ENCODE data around the gene SERGEF.
A peak's percentile ranks its signal among the peaks of the same experiment; 100 is the strongest.

The SERGEF gene

GRCh38 chr11:17992916-17993315 is 19.9 kb downstream of the SERGEF start:
- H3K9ac ChIP-seq (ENCODE audit: low read length): no peak overlapping the region
- H3K9me3 ChIP-seq (ENCODE audit: control insufficient read depth, low read length): no peaks in the 10 kb centered on the region
- no peaks in the 10 kb centered on the region for H3K27me3 ChIP-seq (replicated peaks; ENCODE audit: control insufficient read depth, insufficient read depth, low read length)
- DNase-seq (ENCODE audit: low read depth): no peak
- H3K4me3 ChIP-seq (ENCODE audit: low read length): no peak overlapping the region
- H3K36me3 ChIP-seq (ENCODE audit: control insufficient read depth, insufficient read depth, low read length, severe bottlenecking): peaks cover 13% of the 10 kb centered on the region
- H3K4me1 ChIP-seq (ENCODE audit: control insufficient read depth, insufficient read depth, low read length): no peaks in the 10 kb centered on the region

GRCh38 chr11:17991783-17992433 is 20.9 kb downstream of the SERGEF start:
- Histone ChIP-seq H3K27me3 (replicated peaks; ENCODE audit: control insufficient read depth, insufficient read depth, low read length) (no peaks in the 10 kb centered on the region), H3K4me3 (ENCODE audit: low read length) (no peak overlapping the region), H3K36me3 (ENCODE audit: control insufficient read depth, insufficient read depth, low read length, severe bottlenecking) (peaks cover 22% of the 10 kb centered on the region), H3K4me1 (ENCODE audit: control insufficient read depth, insufficient read depth, low read length) (peaks cover 5% of the 10 kb centered on the region), H3K9ac (ENCODE audit: low read length) (no peak overlapping the region), H3K9me3 (ENCODE audit: control insufficient read depth, low read length) (no peaks in the 10 kb centered on the region)
- peak; percentile 86 for DNase-seq (ENCODE audit: low read depth)

GRCh38 chr11:17989306-17989705 is 23.5 kb downstream of the SERGEF start:
- Histone ChIP-seq H3K27me3 (replicated peaks; ENCODE audit: control insufficient read depth, insufficient read depth, low read length) (no peaks in the 10 kb centered on the region), H3K4me1 (ENCODE audit: control insufficient read depth, insufficient read depth, low read length) (peaks cover 23% of the 10 kb centered on the region), H3K36me3 (ENCODE audit: control insufficient read depth, insufficient read depth, low read length, severe bottlenecking) (peaks cover 14% of the 10 kb centered on the region), H3K9ac (ENCODE audit: low read length) (no peak overlapping the region), H3K4me3 (ENCODE audit: low read length) (no peak overlapping the region), H3K9me3 (ENCODE audit: control insufficient read depth, low read length) (no peaks in the 10 kb centered on the region)
- DNase-seq (ENCODE audit: low read depth): no peak

GRCh38 chr11:17988465-17988864 is 24.4 kb downstream of the SERGEF start:
- Histone ChIP-seq H3K9ac (ENCODE audit: low read length) (no peak overlapping the region), H3K9me3 (ENCODE audit: control insufficient read depth, low read length) (no peaks in the 10 kb centered on the region), H3K4me3 (ENCODE audit: low read length) (no peak overlapping the region)

GRCh38 chr11:17987826-17988225 is 25.0 kb downstream of the SERGEF start:
- H3K4me1 ChIP-seq (ENCODE audit: control insufficient read depth, insufficient read depth, low read length): peaks cover 23% of the 10 kb centered on the region
- peak; percentile 56 for DNase-seq (ENCODE audit: low read depth)
- H3K9me3 ChIP-seq (ENCODE audit: control insufficient read depth, low read length): no peaks in the 10 kb centered on the region
- H3K9ac ChIP-seq (ENCODE audit: low read length): no peak overlapping the region
- no peak overlapping the region for H3K4me3 ChIP-seq (ENCODE audit: low read length)
- H3K27me3 ChIP-seq (replicated peaks; ENCODE audit: control insufficient read depth, insufficient read depth, low read length): no peaks in the 10 kb centered on the region
- peaks cover 14% of the 10 kb centered on the region for H3K36me3 ChIP-seq (ENCODE audit: control insufficient read depth, insufficient read depth, low read length, severe bottlenecking)

More at GRCh38 chr11:17988465-17988864, 24.4 kb downstream of the SERGEF start:
- no peaks in the 10 kb centered on the region for H3K27me3 ChIP-seq (replicated peaks; ENCODE audit: control insufficient read depth, insufficient read depth, low read length)
- H3K36me3 ChIP-seq (ENCODE audit: control insufficient read depth, insufficient read depth, low read length, severe bottlenecking): peaks cover 14% of the 10 kb centered on the region
- no peak for DNase-seq (ENCODE audit: low read depth)
- peaks cover 23% of the 10 kb centered on the region for H3K4me1 ChIP-seq (ENCODE audit: control insufficient read depth, insufficient read depth, low read length)

- Histone ChIP-seq H3K9me3 (ENCODE audit: control insufficient read depth, low read length) (no peaks in the 10 kb centered on the region), H3K4me3 (ENCODE audit: low read length) (no peak overlapping the region), H3K36me3 (ENCODE audit: control insufficient read depth, insufficient read depth, low read length, severe bottlenecking) (peaks cover 14% of the 10 kb centered on the region), H3K27me3 (replicated peaks; ENCODE audit: control insufficient read depth, insufficient read depth, low read length) (no peaks in the 10 kb centered on the region), H3K9ac (ENCODE audit: low read length) (no peak overlapping the region), H3K4me1 (ENCODE audit: control insufficient read depth, insufficient read depth, low read length) (peaks cover 23% of the 10 kb centered on the region)
- DNase-seq (ENCODE audit: low read depth): no peak
Measured at GRCh38 chr11:17986711-17987220, 26.1 kb downstream of the SERGEF start.

- H3K4me3 ChIP-seq (ENCODE audit: low read length): no peak overlapping the region
- peak; percentile 85 for DNase-seq (ENCODE audit: low read depth)
- H3K27me3 ChIP-seq (replicated peaks; ENCODE audit: control insufficient read depth, insufficient read depth, low read length): no peaks in the 10 kb centered on the region
Measured at GRCh38 chr11:17986007-17986710, 26.7 kb downstream of the SERGEF start.

GRCh38 chr11:17985517-17985916 is 27.3 kb downstream of the SERGEF start:
- H3K27me3 ChIP-seq (replicated peaks; ENCODE audit: control insufficient read depth, insufficient read depth, low read length): no peaks in the 10 kb centered on the region
- peaks cover 14% of the 10 kb centered on the region for H3K36me3 ChIP-seq (ENCODE audit: control insufficient read depth, insufficient read depth, low read length, severe bottlenecking)
- peak; percentile 40 for DNase-seq (ENCODE audit: low read depth)
- peak overlapping the region; percentile 44 for H3K9ac ChIP-seq (ENCODE audit: low read length)
- H3K4me3 ChIP-seq (ENCODE audit: low read length): no peak overlapping the region
- H3K4me1 ChIP-seq (ENCODE audit: control insufficient read depth, insufficient read depth, low read length): peaks cover 23% of the 10 kb centered on the region
- no peaks in the 10 kb centered on the region for H3K9me3 ChIP-seq (ENCODE audit: control insufficient read depth, low read length)

More at GRCh38 chr11:17986007-17986710, 26.7 kb downstream of the SERGEF start:
- H3K4me1 ChIP-seq (ENCODE audit: control insufficient read depth, insufficient read depth, low read length): peaks cover 23% of the 10 kb centered on the region
- H3K36me3 ChIP-seq (ENCODE audit: control insufficient read depth, insufficient read depth, low read length, severe bottlenecking): peaks cover 14% of the 10 kb centered on the region
- H3K9me3 ChIP-seq (ENCODE audit: control insufficient read depth, low read length): no peaks in the 10 kb centered on the region
- H3K9ac ChIP-seq (ENCODE audit: low read length): peak overlapping the region; percentile 44

GRCh38 chr11:17983569-17983968 is 29.3 kb downstream of the SERGEF start:
- DNase-seq (ENCODE audit: low read depth): no peak
- H3K27me3 ChIP-seq (replicated peaks; ENCODE audit: control insufficient read depth, insufficient read depth, low read length): no peaks in the 10 kb centered on the region
- no peak overlapping the region for H3K4me3 ChIP-seq (ENCODE audit: low read length)
- peaks cover 14% of the 10 kb centered on the region for H3K36me3 ChIP-seq (ENCODE audit: control insufficient read depth, insufficient read depth, low read length, severe bottlenecking)
- H3K9ac ChIP-seq (ENCODE audit: low read length): no peak overlapping the region
- no peaks in the 10 kb centered on the region for H3K9me3 ChIP-seq (ENCODE audit: control insufficient read depth, low read length)
- H3K4me1 ChIP-seq (ENCODE audit: control insufficient read depth, insufficient read depth, low read length): peaks cover 23% of the 10 kb centered on the region

- DNase-seq (ENCODE audit: low read depth): peak; percentile 68
- Histone ChIP-seq H3K9ac (ENCODE audit: low read length) (no peak overlapping the region), H3K4me3 (ENCODE audit: low read length) (no peak overlapping the region), H3K4me1 (ENCODE audit: control insufficient read depth, insufficient read depth, low read length) (no peaks in the 10 kb centered on the region), H3K36me3 (ENCODE audit: control insufficient read depth, insufficient read depth, low read length, severe bottlenecking) (no peaks in the 10 kb centered on the region), H3K27me3 (replicated peaks; ENCODE audit: control insufficient read depth, insufficient read depth, low read length) (no peaks in the 10 kb centered on the region), H3K9me3 (ENCODE audit: control insufficient read depth, low read length) (no peaks in the 10 kb centered on the region)
Measured at GRCh38 chr11:17979770-17980371, 33.0 kb downstream of the SERGEF start.

GRCh38 chr11:17978553-17979287 is 34.1 kb downstream of the SERGEF start:
- Histone ChIP-seq H3K4me3 (ENCODE audit: low read length) (no peak overlapping the region), H3K27me3 (replicated peaks; ENCODE audit: control insufficient read depth, insufficient read depth, low read length) (no peaks in the 10 kb centered on the region), H3K4me1 (ENCODE audit: control insufficient read depth, insufficient read depth, low read length) (no peaks in the 10 kb centered on the region), H3K36me3 (ENCODE audit: control insufficient read depth, insufficient read depth, low read length, severe bottlenecking) (no peaks in the 10 kb centered on the region), H3K9ac (ENCODE audit: low read length) (no peak overlapping the region), H3K9me3 (ENCODE audit: control insufficient read depth, low read length) (no peaks in the 10 kb centered on the region)
- DNase-seq (ENCODE audit: low read depth): peak; percentile 72

Data from adipocyte (in vitro differentiated cells).